ENCODE results near the gene ADAMTS16.

Gene ADAMTS16

GRCh38 chr5:5188376-5189050 is 48.4 kb downstream of the ADAMTS16 start:
- ATAC-seq, result no peak
- TF ChIP-seq ZNF70 (CRISPR knock-in tag; IDR thresholded peaks at IDR 0.05) (no peak), ZFP30 (CRISPR knock-in tag; IDR thresholded peaks at IDR 0.05) (no peak), ZFP3 (CRISPR knock-in tag; IDR thresholded peaks at IDR 0.05) (no peak), CSRNP3 (CRISPR knock-in tag; IDR thresholded peaks at IDR 0.05) (no peak)

- TF ChIP-seq BACH2 (CRISPR knock-in tag; IDR thresholded peaks at IDR 0.05; ENCODE audit: borderline replicate concordance), result no peak
- TF ChIP-seq GLIS3 (CRISPR knock-in tag; IDR thresholded peaks at IDR 0.05), result no peak
- TF ChIP-seq TSHZ2 (CRISPR knock-in tag; IDR thresholded peaks at IDR 0.05), result no peak
- no peak for TF ChIP-seq CSRNP3 (CRISPR knock-in tag; IDR thresholded peaks at IDR 0.05)
- no peak for TF ChIP-seq ZNF70 (CRISPR knock-in tag; IDR thresholded peaks at IDR 0.05)
- TF ChIP-seq ARNTL (CRISPR knock-in tag; IDR thresholded peaks at IDR 0.05; ENCODE audit: borderline replicate concordance, low read depth), result no peak
- TF ChIP-seq ZNF565 (CRISPR knock-in tag; conservative IDR thresholded peaks at IDR 0.05; ENCODE audit: low read depth), result no peak
- TF ChIP-seq TCF4 (CRISPR knock-in tag; IDR thresholded peaks at IDR 0.05; ENCODE audit: borderline replicate concordance), result no peak
- TF ChIP-seq PPARA (CRISPR knock-in tag; IDR thresholded peaks at IDR 0.05; ENCODE audit: borderline replicate concordance), result no peak
- no peak for TF ChIP-seq PATZ1 (CRISPR knock-in tag; IDR thresholded peaks at IDR 0.05; ENCODE audit: borderline replicate concordance)
- no peak for TF ChIP-seq ESRRG (CRISPR knock-in tag; IDR thresholded peaks at IDR 0.05)
- no peak for TF ChIP-seq SNAI2 (CRISPR knock-in tag; IDR thresholded peaks at IDR 0.05)
- TF ChIP-seq RARB (CRISPR knock-in tag; IDR thresholded peaks at IDR 0.05), result no peak
- TF ChIP-seq, protein P1, sequence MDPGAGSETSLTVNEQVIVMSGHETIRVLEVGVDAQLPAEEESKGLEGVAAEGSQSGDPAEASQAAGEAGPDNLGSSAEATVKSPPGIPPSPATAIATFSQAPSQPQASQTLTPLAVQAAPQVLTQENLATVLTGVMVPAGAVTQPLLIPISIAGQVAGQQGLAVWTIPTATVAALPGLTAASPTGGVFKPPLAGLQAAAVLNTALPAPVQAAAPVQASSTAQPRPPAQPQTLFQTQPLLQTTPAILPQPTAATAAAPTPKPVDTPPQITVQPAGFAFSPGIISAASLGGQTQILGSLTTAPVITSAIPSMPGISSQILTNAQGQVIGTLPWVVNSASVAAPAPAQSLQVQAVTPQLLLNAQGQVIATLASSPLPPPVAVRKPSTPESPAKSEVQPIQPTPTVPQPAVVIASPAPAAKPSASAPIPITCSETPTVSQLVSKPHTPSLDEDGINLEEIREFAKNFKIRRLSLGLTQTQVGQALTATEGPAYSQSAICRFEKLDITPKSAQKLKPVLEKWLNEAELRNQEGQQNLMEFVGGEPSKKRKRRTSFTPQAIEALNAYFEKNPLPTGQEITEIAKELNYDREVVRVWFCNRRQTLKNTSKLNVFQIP (CRISPR knock-in tag; IDR thresholded peaks at IDR 0.05; ENCODE audit: borderline replicate concordance, low read depth), result no peak
- TF ChIP-seq OSR1 (CRISPR knock-in tag; IDR thresholded peaks at IDR 0.05), result no peak
- no peak for TF ChIP-seq ZC3H10 (CRISPR knock-in tag; IDR thresholded peaks at IDR 0.05)
- TF ChIP-seq ISL1 (CRISPR knock-in tag; IDR thresholded peaks at IDR 0.05), result no peak
- TF ChIP-seq, protein P2, sequence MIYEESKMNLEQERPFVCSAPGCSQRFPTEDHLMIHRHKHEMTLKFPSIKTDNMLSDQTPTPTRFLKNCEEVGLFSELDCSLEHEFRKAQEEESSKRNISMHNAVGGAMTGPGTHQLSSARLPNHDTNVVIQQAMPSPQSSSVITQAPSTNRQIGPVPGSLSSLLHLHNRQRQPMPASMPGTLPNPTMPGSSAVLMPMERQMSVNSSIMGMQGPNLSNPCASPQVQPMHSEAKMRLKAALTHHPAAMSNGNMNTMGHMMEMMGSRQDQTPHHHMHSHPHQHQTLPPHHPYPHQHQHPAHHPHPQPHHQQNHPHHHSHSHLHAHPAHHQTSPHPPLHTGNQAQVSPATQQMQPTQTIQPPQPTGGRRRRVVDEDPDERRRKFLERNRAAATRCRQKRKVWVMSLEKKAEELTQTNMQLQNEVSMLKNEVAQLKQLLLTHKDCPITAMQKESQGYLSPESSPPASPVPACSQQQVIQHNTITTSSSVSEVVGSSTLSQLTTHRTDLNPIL (CRISPR knock-in tag; IDR thresholded peaks at IDR 0.05; ENCODE audit: low read depth), result no peak
- ATAC-seq, result no peak
Observed at GRCh38 chr5:5189051-5189430, 48.9 kb downstream of the ADAMTS16 start.

Measured in SK-N-SH treated with all-trans-retinoic acid at 6 μM for 48 hours (cell line).